GM08714 (cell line): ENCODE results near the gene TMEM235.
"Not testable (repeated sequence)": the region's sequence is repeated elsewhere in the genome, so short reads cannot be mapped to it uniquely, and the experiment has no call there.

Source experiments
- H3K4me3 ChIP-seq: fragments of 200-500 bp; sonication (Bioruptor generic); 2 replicates; pipeline ENCODE4 v1.5.1; 2014; ENCODE audit warnings: mild to moderate bottlenecking, low read length, inconsistent platforms
- ZNF274 ChIP-seq: IDR thresholded peaks from 2 replicates; pipeline ENCODE4 v1.6.1; 2012; ENCODE audit warnings: mild to moderate bottlenecking, low read depth, low read length

Gene TMEM235

DNA sequence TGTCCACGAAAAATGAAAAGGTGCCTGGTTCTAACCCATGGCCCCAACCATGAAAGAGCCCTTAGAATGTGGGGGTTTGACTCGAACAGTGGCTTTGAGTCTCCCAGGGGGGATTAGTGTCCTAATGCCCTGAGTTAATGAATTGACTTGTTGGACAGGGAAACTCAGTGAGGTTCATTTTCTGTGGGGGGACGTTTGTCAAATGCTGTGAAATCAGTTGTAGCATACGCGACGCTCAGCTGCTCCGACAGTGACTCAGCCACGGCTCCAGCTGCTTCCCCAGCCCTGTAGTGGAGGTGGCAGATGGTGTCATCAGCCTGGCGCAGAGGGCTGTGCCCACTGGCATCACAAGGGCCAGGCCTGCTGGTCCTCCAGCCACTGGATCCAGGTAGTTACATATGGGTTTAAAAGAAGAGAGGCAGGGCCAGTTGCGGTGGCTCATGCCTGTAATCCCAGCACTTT lies 3.9 kb upstream of the TMEM235 start:
- no peak overlapping the region for H3K4me3 ChIP-seq
- TF ChIP-seq ZNF274, result no peak

DNA sequence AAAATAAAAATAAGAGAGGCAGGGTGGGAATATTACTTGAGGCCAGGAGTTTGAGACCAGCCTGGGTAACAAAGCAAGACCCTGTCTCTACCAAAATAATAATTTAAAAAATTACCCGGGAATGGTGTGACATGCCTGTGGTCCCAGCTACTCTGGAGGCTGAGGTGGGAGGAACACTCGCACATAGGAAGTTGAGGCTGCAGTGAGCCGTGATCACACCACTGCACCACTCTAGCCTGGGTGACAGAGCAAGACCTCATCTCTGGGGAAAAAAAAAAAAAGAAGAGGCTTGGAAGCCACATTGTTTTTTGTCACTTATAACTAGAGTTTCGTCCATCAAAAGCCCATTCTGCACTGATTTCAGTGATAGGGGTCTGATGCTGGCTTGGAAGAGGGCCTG lies 3.3 kb upstream of the TMEM235 start:
- H3K4me3 ChIP-seq, result no peak overlapping the region
- TF ChIP-seq ZNF274, result no peak

DNA sequence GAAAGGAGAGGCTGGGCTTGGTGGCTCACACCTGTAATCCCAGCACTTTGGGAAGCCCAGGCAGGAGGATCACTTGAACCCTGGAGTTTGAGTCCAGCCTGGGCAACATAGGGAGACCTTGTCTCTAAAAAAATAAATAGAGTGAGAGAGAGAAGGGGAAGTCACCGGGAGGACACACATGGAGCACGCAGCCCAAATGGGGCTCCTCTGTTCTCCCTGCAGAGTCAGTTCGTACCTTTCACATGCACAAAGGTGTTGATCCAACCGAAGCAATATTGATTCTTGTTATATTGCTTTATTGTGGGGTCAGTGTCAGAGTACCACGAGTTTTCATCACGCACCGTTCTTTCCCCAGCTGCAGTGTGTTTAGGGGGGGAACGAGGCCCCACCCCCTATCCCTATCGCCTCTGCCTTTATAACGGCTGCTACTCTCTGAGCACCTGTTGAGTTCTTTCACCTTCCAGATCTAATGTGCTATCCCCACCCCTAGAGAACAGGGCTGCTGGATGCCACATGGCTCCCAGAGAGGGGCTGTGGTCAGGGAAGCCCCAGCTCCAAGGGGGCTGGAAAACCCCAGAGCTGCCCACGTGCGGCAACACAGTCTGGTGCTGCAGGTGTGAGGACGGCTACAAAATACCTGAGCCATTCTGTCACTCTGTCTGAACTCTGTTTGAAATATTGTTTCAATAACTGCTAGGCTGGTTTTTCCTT lies 1.0 kb upstream of the TMEM235 start:
- H3K4me3 ChIP-seq, result no peak overlapping the region
- TF ChIP-seq ZNF274, result no peak

DNA sequence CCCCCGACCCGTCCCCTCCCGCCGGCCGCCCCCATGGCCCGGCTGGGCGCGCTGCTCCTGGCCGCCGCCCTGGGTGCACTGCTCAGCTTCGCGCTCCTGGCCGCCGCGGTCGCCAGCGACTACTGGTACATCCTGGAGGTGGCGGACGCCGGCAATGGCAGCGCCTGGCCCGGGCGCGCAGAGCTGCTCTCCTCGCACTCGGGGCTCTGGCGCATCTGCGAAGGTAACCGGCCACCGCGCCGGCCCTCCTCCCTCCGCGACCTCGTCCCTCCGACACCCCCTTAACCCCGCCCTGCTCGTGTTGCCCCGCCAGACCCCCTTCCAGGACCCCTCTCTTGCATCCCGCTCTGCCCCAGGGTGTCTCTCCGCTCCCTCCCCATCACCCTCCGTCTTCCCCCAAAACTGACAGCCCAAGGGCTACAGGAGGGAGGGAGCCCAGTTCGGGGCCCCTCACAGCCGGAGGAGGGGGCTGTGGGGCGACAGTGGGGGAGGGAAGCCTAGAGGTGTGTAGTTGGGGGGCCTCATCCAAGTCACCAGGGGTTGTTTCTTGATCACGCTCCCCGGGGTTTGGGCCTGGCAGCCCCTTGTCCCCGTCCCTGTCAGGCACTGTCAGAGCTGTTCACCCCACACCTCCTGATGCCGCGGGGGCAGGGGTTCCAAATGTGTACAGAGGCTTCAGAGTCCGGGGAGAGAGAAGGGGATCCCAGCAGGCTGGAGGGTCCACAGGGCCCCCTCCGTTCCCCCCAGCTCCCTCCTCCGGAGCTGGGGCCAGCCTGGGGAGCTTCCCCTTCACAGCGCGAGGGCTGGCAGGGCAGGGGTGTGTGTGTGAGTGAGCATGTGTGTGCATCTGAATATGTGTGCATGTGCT lies 794 bp downstream of the TMEM235 start:
- no peak overlapping the region for H3K4me3 ChIP-seq
- TF ChIP-seq ZNF274, result no peak

DNA sequence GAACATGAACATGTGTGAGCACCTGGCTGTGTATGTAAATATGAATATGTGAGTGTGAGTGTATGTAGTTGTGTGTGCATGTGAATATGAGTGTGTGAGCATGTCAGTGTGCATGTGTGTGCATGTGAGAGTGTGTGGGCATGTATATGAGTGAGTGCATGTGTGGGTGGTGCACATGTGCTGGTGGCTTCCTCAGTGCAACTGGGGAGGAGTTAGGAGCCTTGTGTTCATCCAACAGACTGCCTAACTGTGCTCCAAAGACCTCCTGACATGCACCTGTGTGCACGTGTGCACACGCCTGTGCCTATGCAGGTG lies 1.4 kb downstream of the TMEM235 start:
- TF ChIP-seq ZNF274, result no peak

DNA sequence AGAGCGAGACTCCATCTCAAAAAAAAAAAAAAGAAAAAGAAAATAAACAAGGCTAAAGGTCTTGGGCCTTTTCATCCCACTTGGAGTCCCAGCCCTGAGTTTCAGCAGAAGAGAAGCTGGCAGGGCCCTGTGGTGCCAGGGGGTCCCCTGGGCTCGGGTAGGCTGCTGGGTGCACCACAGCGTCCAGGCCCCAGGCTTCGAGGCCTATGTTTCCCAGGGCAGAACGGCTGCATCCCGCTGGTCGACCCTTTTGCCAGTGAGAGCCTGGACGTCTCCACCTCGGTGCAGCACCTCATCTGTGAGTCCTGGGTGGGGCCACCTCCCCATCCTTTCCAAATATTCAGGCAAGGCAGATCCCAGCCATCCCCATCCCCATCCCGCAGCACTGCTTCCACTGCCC lies 2.2 kb downstream of the TMEM235 start:
- TF ChIP-seq ZNF274, result no peak
- H3K4me3 ChIP-seq, result no peak overlapping the region

More for the DNA sequence above, 1.4 kb downstream of the TMEM235 start:
- no peak overlapping the region for H3K4me3 ChIP-seq

DNA sequence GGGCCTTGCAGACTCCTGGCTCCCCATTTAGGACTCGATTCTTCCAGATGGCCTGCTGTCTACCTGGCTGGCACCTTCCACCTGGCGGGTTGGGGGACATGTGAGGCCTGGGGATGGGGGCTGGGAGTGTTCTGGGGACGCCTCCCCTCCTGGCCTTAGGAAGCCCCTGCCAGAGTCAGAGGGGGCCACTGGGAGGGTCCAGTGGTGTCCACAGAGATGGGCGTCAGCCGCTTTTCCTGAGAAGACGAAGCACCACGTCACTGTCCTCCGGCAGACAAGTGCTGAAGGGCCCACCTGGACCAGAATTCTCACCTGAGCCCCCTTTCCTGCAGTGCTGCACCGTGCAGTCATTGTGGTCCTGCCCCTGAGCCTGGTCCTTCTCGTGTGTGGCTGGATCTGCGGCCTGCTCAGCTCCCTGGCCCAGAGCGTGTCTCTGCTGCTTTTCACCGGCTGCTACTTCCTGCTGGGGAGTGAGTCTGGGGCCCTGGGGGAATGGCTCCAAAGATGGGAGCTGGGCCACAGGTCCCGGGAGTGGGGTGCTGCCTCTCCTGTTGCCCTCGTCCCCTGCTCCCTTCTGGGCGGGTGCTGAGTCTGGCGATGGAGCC lies 2.9 kb downstream of the TMEM235 start:
- TF ChIP-seq ZNF274, result no peak
- no peak overlapping the region for H3K4me3 ChIP-seq

DNA sequence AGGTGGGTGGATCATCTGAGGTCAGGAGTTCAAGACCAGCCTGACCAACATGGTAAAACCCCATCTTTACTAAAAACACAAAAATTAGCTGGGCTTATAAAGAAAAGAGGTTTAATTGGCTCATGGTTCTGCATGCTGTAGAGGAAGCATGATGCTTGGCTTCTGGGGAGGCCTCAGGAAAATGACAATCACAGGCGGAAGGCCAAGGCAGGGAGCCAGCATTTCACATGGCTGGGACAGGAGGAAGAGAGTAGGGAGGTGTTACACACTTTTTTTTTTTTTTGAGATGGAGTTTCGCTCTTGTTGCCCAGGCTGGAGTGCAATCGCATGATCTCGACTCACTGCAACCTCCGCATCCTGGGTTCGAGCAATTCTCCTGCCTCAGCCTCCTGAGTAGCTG lies 3.6 kb downstream of the TMEM235 start:
- H3K4me3 ChIP-seq, result not testable (repeated sequence)

DNA sequence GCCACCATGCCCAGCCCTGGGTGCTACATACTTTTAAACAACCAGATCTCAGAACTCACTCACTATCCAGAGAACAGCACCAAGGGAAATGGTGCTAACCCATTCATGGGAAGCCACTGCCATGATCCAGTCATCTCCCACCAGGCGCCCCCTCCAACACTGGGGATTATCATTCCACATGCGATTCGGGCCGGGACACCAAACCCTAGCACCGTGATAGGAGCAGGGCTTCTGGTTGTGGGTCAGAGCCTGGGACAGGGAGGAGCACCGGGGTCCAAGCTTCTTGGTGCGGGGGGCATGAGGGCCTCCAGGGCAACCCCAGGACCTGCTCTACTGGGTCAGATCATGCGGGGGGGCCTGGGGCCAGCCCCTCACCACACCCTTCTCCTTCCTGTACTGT lies 4.5 kb downstream of the TMEM235 start:
- TF ChIP-seq ZNF274, result no peak

DNA sequence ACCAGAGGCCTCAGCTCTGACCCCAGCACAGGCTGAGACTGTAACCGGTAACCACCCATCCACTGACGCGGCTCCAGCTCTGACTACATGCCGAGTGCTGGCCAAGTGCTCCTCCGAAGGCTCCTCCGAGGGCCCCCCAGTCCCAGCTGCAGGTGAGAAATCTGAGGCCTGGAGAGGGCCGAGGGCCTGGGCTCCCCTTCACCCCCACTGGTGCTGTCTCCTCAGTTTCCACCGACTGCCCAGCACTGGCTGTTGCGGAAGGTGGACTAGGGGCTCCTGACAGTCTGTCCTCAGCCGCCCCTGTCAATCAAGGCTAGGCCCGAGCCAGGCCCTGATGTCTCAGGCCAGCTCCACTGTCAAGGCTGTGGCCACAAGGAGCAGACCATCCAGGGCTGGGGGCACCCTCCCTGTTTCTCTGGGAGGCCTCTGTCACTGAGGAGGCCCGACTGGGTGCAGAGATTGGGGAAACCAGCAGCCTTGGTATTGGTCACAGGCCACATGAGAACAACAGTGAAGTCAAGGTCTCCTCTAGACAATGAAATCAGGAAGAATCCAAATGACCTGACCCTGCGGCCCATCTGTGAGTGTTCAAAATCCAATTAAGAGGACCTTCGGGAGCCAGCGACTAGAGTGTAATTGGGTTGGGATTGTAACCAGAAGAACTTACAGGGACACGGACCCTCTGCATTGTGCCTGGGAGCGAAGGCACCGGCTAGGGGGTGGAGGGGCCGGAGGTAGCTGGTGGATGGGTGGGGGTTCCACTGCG lies 5.1 kb downstream of the TMEM235 start:
- TF ChIP-seq ZNF274, result no peak
- H3K4me3 ChIP-seq, result no peak overlapping the region

More for the DNA sequence above, 4.5 kb downstream of the TMEM235 start:
- H3K4me3 ChIP-seq, result no peak overlapping the region

DNA sequence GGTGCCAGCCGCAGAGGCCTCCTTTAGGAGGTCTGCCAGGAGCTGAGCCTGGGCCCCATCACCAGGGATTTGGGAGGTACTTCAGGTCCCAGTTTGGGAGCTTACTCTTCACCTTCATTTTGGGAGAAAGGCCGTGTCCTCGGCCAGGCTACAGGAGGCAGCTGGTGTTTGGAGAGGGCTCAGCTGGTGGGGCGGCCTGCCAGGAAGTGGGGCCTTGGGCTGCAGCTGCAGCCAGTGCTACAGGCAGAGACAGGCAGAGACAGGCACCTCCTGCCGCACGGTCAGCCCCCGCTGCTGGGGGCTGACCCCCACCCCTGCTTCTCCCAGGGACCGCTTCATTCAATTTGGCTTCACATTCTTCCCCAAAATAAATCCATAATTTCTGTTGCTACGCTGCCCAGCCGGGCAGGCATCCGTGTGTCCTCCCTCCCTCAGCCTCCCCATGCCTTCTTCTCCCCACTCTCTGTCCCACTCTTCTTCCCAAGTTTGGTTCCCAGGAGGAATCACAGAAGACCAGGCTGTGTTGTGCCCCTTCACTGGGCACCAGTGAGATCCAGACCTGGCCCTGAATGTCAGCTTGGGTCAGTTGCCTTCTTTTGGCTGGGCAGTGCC lies 6.1 kb downstream of the TMEM235 start:
- H3K4me3 ChIP-seq, result no peak overlapping the region
- no peak for TF ChIP-seq ZNF274

DNA sequence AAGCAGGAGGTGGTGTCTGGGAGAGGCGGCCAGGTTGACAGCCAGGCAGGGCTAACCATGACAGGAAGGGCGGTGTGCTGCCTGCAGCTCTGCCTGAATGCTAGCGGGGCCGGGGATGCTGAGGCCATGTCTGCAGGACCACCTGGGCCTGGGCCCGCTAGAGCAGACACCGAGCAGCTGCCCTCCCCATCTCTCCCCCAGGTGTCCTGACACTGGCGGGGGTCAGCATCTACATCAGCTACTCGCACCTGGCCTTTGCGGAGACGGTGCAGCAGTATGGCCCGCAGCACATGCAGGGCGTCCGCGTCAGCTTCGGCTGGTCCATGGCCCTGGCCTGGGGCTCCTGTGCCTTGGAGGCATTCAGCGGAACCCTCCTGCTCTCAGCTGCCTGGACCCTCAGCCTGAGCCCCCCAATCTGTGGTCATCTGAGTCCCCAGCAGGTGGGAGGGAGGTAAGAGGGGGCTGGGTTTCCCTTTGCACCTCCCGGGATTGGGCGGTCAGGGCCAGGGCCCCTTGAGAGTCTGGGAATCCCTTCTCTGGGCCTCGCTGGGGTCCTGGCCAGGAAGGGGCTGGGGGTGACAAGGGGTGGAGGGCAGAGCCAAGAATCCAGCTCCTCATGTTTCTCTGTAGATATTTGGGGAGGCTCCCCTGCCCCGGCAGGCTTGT lies 7.5 kb downstream of the TMEM235 start:
- TF ChIP-seq ZNF274, result no peak

DNA sequence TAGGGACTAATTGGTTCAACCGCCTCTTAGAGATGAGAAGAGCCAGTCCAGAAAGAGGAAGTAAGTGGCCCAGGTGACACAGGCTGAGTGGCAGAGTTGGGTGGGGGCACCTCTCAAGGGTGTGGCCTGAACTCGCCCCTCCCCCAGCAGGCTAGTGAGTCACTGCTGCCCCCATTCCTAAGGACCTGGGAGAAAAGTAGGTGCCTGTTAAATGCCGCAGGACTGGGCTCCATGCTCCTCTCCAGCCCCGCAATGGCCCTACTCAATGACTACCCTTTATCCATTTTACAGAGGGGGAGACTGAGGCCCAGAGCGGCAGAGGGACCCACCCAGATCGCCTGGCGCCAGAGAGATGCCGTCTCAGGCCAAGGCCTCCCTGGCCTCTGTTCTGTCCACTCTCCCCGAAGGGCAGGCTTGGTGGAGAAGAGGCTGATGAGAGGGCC lies 8.1 kb downstream of the TMEM235 start:
- TF ChIP-seq ZNF274, result no peak
- H3K4me3 ChIP-seq, result no peak overlapping the region

More for the DNA sequence above, 7.5 kb downstream of the TMEM235 start:
- no peak overlapping the region for H3K4me3 ChIP-seq
